DMS153 treated with DMSO at 0.1 percent for 48 hours (cell line): ENCODE data around the gene CST1.
"Not testable (repeated sequence)": the region's sequence is repeated elsewhere in the genome, so short reads cannot be mapped to it uniquely, and the experiment has no call there.

ENCODE experiments used
- DNase-seq: peaks from one replicate; lab custom pipeline; 2025; ENCODE audit not compliant: unreplicated experiment; lab: John Stamatoyannopoulos, UW

Gene CST1

GRCh38 chr20:23755131-23755611, 4.4 kb upstream of the CST1 start:
- DNase-seq, result not testable (repeated sequence)

- DNase-seq, result no peak
Measured at GRCh38 chr20:23754731-23755130, 4.0 kb upstream of the CST1 start.

GRCh38 chr20:23753589-23753988, 2.9 kb upstream of the CST1 start:
- no peak for DNase-seq

GRCh38 chr20:23753194-23753548, 2.4 kb upstream of the CST1 start:
- no peak for DNase-seq

GRCh38 chr20:23752481-23753193, 1.9 kb upstream of the CST1 start:
- no peak for DNase-seq

GRCh38 chr20:23752019-23752418, 1.3 kb upstream of the CST1 start:
- DNase-seq, result no peak

GRCh38 chr20:23749746-23750145, 989 bp downstream of the CST1 start:
- no peak for DNase-seq

GRCh38 chr20:23748975-23749374, 1.8 kb downstream of the CST1 start:
- DNase-seq, result not testable (repeated sequence)

GRCh38 chr20:23747551-23747950, 3.2 kb downstream of the CST1 start:
- DNase-seq, result not testable (repeated sequence)

- DNase-seq, result not testable (repeated sequence)
Measured at GRCh38 chr20:23747092-23747491, 3.6 kb downstream of the CST1 start.

GRCh38 chr20:23746321-23746720, 4.4 kb downstream of the CST1 start:
- no peak for DNase-seq

GRCh38 chr20:23745247-23745646, 5.5 kb downstream of the CST1 start:
- no peak for DNase-seq

- DNase-seq, result no peak
Measured at GRCh38 chr20:23744817-23745216, 5.9 kb downstream of the CST1 start.

GRCh38 chr20:23735391-23735790, 15.3 kb downstream of the CST1 start:
- not testable (repeated sequence) for DNase-seq

GRCh38 chr20:23734949-23735348, 15.8 kb downstream of the CST1 start:
- not testable (repeated sequence) for DNase-seq

GRCh38 chr20:23734440-23734839, 16.3 kb downstream of the CST1 start:
- not testable (repeated sequence) for DNase-seq

GRCh38 chr20:23727016-23727415, 23.7 kb downstream of the CST1 start:
- DNase-seq, result no peak

GRCh38 chr20:23725102-23725501, 25.6 kb downstream of the CST1 start:
- DNase-seq, result no peak

GRCh38 chr20:23723659-23724307, 27.0 kb downstream of the CST1 start:
- DNase-seq, result not testable (repeated sequence)

- not testable (repeated sequence) for DNase-seq
Measured at GRCh38 chr20:23722851-23723250, 27.9 kb downstream of the CST1 start.

- DNase-seq, result no peak
Measured at GRCh38 chr20:23721962-23722361, 28.8 kb downstream of the CST1 start.

GRCh38 chr20:23719351-23719750, 31.4 kb downstream of the CST1 start:
- DNase-seq, result not testable (repeated sequence)
